Measurements from ENCODE around the gene C10orf120.

DNA sequence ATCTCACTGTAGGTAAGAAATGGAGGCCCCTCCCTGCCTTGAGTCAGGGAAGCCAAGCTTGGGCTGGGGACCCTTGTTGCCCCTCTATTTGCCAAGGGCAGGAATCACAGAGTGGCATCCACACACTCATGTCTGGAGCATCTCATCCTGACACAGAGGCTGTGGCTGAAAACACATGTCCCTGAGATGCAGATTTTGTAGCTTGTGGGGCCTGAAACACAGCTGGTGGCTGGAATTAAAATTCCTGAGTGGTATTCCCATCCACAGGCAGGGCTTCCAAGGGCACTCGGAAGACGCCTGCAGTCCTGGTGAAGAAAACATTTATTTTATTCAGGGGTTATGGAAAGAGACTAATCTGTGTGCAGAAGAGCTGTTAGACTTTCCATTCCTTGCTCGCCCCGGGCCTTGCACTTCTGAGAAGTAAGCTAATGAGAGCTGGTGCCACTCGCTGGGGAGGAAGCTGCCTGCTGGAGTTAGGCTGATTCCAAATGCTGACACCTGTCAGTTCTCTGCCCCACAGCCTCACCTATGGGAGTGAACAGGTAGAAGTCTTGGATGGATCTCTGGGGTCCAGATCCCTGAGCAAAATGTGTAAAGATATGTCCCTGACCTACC is 36.0 kb downstream of the C10orf120 start:
- TF ChIP-seq CTCF (IDR thresholded peaks at IDR 0.05; ENCODE audit: insufficient read depth, low read length) (no peak), POLR2AphosphoS5 (IDR thresholded peaks at IDR 0.05; ENCODE audit: low read depth) (no peak), SPI1 (IDR thresholded peaks at IDR 0.05; ENCODE audit: borderline replicate concordance, low read depth) (no peak)
- TF ChIP-seq, protein P1, sequence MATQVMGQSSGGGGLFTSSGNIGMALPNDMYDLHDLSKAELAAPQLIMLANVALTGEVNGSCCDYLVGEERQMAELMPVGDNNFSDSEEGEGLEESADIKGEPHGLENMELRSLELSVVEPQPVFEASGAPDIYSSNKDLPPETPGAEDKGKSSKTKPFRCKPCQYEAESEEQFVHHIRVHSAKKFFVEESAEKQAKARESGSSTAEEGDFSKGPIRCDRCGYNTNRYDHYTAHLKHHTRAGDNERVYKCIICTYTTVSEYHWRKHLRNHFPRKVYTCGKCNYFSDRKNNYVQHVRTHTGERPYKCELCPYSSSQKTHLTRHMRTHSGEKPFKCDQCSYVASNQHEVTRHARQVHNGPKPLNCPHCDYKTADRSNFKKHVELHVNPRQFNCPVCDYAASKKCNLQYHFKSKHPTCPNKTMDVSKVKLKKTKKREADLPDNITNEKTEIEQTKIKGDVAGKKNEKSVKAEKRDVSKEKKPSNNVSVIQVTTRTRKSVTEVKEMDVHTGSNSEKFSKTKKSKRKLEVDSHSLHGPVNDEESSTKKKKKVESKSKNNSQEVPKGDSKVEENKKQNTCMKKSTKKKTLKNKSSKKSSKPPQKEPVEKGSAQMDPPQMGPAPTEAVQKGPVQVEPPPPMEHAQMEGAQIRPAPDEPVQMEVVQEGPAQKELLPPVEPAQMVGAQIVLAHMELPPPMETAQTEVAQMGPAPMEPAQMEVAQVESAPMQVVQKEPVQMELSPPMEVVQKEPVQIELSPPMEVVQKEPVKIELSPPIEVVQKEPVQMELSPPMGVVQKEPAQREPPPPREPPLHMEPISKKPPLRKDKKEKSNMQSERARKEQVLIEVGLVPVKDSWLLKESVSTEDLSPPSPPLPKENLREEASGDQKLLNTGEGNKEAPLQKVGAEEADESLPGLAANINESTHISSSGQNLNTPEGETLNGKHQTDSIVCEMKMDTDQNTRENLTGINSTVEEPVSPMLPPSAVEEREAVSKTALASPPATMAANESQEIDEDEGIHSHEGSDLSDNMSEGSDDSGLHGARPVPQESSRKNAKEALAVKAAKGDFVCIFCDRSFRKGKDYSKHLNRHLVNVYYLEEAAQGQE (IDR thresholded peaks at IDR 0.05; ENCODE audit: insufficient replicate concordance, low read depth) = no peak
